Inferior parietal cortex (tissue), 1 donor: ENCODE results near the gene FARS2.
A peak's percentile ranks its signal among the peaks of the same experiment; 100 is the strongest.

Experiments used
- DNase-seq: peaks from one replicate; pipeline ENCODE4 v3.0.0-alpha.2; 2016; ENCODE audit errors: extremely low spot score

The FARS2 gene

DNA sequence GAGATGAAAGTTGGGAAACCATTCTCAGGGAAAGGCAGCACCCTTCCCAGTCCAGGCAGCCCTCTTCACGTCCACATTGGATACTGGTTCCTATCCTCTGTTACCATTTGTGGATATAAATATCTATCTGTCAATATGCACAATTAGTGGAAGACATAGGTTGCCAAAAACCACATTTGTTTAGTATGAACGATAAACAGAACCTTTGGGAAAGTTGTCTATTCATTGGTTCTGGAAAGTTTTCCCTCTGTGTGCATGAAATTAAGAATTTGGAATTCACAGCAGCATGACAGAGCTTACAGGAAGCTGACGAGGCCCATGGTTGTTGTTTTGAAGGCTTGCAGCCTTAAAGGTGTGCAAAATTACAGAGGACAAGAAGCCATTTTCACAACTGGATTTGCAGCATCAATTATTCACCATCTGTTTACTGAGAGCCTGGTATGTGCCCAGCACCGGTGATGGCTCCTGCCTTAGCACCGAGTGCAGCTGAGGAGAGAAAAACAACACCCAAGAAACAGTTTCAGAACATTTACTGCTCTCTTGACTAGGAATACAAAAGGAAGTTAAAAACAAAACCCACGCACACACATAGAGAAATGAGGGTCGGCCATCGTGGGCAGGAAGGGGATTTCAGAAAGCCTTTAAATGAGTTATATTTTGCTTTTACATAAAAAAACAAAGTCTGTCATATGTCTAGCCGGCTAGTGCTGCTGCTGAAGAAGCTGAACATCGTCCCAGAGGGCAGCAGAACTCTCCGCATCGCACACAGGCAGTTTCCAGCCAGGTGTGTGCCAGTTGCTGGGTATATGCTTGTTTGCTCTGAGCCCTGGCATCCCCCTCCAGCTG lies 319.6 kb downstream of the FARS2 start:
- DNase-seq: no peak

DNA sequence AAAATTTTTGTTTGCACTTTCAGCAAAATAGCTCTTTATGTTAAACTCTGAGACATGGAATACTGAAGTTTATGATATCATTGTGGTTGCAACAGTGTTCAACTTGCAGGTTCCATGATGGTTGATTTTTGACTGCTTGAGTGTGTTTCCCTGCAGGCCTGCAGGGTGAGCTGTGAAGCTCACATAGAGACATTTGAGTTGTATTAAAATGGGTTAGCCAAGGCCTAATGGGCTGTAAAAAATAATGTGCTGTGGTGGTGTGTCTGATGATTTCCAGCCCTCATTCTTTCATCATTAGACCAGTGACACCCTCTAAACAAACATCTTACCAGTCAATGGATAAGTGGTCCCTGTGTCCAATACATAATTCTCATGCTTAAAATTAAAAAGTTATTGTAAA lies 321.4 kb downstream of the FARS2 start:
- DNase-seq: no peak

- no peak for DNase-seq
Observed at GRCh38 chr6:5583528-5583927, 322.2 kb downstream of the FARS2 start.

DNA sequence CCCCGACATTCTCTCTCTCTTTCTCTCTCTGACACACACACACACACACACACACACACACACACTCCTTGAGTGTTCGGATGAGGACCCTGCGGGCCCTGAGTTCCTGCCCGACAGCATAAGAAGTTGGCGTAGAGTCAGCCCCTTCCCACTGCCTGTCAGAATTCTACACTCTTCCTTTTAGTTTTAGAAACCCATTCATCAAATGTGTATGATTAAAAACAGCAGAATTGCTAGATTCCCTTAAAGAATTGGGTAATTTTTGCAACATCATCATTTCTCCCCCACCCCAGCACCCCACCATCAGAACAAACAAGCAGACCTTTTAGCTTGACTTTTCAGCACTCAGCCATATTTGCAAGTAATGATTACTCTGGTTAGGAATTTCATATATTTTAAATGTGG lies 322.8 kb downstream of the FARS2 start:
- no peak for DNase-seq

DNA sequence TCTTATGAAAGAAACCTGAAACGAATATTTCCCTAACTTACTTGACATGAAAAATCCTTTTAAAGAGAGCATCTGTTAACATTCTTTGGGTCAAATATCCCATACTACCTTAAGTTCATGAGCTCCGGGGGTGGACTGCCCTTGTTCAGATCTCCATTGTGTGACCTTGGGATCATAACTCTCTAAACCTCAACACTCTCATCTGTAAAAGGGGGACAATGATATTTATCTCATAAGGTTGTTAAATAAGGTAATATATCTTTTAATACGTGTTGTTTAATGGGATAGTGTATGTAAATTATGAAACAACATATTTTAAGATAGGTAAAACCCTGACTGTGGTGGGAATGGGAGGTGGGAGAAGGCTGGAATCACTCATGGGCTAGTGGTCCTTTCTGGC lies 326.3 kb downstream of the FARS2 start:
- no peak for DNase-seq

DNA sequence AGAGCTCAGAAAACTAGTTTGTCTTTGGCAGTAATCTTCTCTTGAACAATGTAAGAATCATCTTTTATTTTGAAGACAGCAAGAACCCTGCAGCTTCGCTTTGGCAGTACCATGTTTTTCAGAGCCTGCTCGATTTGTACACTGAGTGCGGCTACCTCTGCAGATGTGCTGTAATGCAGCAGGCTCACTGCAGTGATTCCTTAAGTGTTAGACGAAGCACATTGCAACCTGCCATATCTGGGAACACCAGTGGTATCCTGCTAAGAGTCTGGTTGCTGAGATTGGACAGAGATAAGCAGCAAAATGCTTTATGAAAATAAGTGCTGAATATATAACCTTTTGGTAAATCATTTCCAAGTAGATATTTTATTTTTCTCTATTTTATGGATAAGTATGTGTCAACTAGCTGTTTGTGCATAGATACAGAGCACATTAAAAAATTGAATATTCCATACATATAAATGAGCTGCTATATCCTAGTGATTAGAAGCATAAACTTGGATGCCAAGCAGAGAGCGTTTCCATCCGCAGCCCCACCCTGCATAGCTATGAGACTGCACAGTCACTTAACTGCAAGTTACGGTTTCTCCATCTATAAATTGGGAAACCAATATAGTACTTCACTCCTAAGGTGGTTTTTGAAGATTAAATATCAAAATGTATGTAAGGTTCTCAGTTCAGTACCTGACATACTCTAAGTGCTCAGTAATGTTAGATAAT lies 328.3 kb downstream of the FARS2 start:
- peak; percentile 9 for DNase-seq

DNA sequence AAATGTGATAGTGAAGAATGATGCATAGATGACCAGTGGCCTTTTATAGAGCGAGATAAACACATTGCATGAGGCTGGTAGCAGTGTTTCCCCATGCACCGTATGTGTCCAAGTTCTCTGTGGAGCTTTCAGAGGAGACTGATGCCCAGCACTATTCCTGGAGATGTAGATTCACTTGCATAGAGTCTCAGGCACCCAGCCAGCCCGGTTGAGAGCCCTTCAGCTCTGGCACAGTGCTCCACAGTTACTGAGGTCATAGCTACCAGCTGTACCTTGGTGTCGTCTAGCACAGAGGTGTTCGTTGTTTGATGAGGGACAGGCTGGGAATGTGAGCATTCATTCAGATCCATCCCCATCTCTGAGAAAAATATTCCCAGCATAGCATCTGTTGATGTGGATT lies 328.9 kb downstream of the FARS2 start:
- no peak for DNase-seq

DNA sequence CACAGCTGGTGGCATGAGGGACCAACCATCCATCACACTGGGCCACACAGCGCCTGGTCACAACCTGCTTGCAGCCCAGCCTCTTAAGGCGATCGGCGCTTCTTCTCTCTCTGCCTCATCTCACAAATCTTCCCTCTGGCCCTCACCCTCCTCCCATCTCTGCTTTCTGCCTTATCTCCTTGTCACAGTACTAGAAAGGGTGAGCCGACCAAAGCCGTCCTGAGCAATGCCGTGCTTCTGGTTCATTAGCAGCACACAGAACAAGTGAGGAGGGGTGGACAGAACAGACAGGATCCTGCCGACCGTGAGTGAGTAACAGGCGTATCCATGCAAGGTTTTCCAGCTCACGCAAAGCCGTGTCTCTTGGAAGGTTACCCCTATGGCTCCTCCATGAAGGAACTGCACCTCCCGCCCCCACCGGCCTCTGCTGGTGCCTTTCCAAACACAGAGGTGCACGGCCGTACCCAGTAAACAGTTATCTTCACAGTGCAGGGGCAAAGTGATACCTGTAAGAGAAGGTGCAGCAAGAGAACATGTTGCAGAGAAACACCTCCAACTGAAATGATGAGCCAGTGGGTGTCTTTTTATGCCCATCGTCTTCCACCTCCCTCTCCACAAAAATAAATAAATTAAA lies 331.7 kb downstream of the FARS2 start:
- no peak for DNase-seq

DNA sequence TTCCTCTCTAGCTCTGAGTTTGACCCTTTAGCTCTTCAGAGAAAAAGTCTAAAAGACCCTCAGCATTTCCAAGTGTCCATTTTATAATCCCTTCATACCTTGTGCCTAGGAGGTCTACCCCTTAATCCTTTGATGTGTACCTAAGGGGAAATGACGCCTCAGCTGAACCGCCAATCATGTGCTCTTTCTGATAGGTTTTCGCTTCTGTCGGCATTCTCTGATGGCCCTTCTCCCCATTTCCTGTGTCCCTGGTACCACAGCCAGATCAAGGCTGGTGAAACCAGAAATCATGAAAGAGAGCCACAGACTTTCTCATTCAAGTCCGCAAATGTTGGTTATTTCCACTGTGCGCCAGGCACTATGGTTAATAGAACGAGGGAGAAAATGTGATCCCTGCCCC lies 333.9 kb downstream of the FARS2 start:
- no peak for DNase-seq

GRCh38 chr6:5597413-5597812 lies 336.1 kb downstream of the FARS2 start:
- no peak for DNase-seq

DNA sequence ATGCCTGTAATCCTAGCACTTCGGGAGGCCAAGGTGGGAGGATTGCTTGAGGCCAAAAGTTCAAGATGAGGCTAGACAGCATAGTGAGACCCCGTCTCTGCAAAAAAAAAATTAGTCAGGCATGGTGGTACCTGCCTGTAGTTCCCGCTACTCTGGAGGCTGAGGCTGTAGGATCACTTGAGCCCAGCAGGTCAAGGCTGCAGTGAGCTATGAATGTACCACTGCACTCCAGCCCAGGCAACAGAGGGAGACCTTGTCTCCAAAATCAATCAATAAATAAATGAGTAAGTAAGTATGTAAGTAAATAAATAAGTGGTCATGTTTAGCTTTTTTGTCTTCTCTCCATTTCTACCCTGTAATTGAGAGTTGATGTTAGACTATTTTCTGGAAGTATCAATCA lies 336.8 kb downstream of the FARS2 start:
- DNase-seq: no peak

- no peak for DNase-seq
Observed at GRCh38 chr6:5599127-5599526, 337.8 kb downstream of the FARS2 start.

GRCh38 chr6:5605937-5606336 lies 344.6 kb downstream of the FARS2 start:
- no peak for DNase-seq

DNA sequence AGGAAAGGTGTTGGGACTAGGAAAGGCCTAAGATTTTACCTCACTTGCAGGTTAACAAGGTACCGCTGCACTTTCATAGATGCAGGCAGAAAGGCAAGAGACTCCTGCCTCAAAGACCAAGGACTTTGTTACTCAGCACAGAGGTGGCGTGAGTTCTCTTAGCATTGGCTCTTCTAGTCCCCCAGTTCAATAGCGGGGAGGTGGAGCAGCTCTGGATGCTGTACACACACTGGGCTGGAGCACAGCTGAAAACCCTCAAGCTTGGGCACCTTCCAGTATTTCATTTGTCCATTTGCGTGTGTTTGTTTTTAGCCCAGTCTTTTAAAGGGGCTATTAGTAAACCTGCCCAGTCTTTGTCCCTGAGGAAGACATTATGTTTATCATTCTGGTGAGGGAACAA lies 345.2 kb downstream of the FARS2 start:
- no peak for DNase-seq

- DNase-seq: no peak
Observed at GRCh38 chr6:5610640-5611039, 349.3 kb downstream of the FARS2 start.

DNA sequence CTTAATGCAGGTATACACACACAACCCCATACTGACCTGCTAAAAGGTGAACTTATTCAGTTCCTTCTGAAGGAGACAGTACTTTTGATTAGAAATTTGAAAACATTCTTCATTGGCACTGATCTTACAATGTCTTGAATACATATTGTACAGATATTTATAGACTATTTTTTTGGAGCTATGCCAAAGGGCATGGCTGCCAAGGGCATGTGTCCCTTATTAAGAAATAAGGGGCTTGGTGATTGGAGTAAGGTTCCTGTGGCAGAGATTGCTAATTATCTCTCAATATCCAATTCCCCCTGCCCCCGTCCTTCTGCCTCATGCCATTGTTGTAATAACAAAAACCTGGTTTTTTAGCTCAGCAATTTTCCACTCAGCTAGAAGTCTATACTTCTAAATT lies 355.9 kb downstream of the FARS2 start:
- DNase-seq: no peak

DNA sequence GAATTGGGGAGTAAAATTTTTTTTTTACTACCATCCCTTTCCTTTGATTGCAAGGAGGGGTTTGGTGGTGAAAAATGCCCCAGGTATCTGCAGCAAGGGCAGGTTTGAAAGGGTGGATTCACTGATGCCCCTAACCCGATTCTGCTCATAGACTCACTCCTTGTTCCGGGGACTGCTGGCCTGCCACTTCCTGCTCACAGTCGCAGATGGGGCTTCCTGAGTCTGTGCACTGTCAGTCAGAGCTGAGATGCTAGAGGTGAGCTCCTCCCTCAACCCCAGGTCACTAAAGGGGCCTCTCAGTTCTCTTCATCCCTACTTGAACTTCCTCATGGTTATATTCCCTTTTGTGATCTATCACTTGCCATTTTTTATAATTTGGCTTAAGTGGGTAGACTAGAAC lies 357.9 kb downstream of the FARS2 start:
- no peak for DNase-seq

- DNase-seq: no peak
Observed at GRCh38 chr6:5622276-5623005, 361.1 kb downstream of the FARS2 start.

- DNase-seq: no peak
Observed at GRCh38 chr6:5623769-5624168, 362.5 kb downstream of the FARS2 start.

GRCh38 chr6:5624256-5624655 lies 362.9 kb downstream of the FARS2 start:
- no peak for DNase-seq

GRCh38 chr6:5626727-5627426 lies 365.6 kb downstream of the FARS2 start:
- no peak for DNase-seq

- DNase-seq: no peak
Observed at GRCh38 chr6:5630636-5631035, 369.3 kb downstream of the FARS2 start.
